ENCODE results near the gene BRPF1.
A peak's percentile ranks its signal among the peaks of the same experiment; 100 is the strongest.

GRCh38 chr3:9727041-9727595 lies 4.4 kb upstream of the BRPF1 start:
- TF ChIP-seq CTCF (IDR thresholded peaks at IDR 0.05) (peak in 3 of 5 experiments; percentile 16 to 22 (median 19)), POLR2A (IDR thresholded peaks at IDR 0.05) (no peak), POLR2AphosphoS5 (IDR thresholded peaks at IDR 0.05) (no peak), EP300 (IDR thresholded peaks at IDR 0.05; ENCODE audit: low read depth) (no peak)

Data from transverse colon (tissue), 4 donors.